GM12874 (cell line): ENCODE data around the gene DDX47.
A peak's percentile ranks its signal among the peaks of the same experiment; 100 is the strongest.

Experiments
- CTCF ChIP-seq: IDR thresholded peaks from 2 replicates; pipeline ENCODE4 v1.5.1; 2011; ENCODE audit warnings: low read depth, mild to moderate bottlenecking, control low read depth, low read length, moderate library complexity; ENCODE audit not compliant: insufficient read depth

The DDX47 gene

GRCh38 chr12:12813120-12814101 lies at the start of gene DDX47:
DDX47 (plus strand) TSS chr12:12813346; CDS start chr12:12813368, 22 bp downstream.
- peak; percentile 97 for TF ChIP-seq CTCF

DNA sequence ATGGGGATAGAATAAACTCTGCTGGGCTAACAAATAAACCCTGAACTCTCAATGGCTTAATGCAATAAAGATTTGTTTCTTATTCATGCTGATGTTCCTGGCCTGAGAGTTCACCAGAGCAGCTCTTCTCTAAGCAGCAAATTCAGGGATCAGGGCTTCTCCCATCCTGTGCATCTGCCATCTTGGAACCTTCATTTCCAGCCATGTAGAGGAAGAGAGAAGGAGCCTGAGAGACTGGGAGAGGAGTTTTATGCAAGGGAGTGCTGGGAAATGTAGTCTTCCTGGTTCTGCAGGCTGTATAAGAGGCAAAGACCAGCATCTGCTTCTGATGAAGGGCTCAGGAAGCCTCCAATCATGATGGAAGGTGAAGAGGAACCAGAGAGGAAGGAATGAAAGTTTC lies 48.3 kb upstream of the DDX47 start:
- TF ChIP-seq CTCF, result no peak

- TF ChIP-seq CTCF, result no peak
These were observed 42.9 kb upstream of the DDX47 start for GRCh38 chr12:12770262-12770661.

- no peak for TF ChIP-seq CTCF
These were observed 38.4 kb upstream of the DDX47 start for GRCh38 chr12:12774791-12775190.

DNA sequence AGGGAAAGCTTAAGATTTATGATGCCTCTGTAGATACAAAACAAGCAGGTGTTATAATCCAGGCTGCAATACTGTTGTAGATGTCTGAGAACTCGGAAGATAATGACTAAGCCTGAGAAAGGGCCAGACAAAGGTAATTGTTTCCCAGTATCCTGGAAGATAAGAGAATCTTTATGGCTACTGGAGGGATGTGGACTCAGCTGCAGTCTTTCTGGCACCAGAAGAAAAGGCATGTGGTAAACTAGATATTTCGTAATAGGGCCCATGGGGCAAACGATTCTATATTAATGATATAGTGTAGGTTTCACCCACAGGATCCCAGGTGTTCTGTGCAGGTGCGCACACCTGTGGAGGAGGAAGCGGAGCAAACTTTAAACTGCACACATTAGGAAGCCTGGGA lies 36.9 kb upstream of the DDX47 start:
- no peak for TF ChIP-seq CTCF

- TF ChIP-seq CTCF, result no peak
These were observed 36.1 kb upstream of the DDX47 start for GRCh38 chr12:12777092-12777491.

DNA sequence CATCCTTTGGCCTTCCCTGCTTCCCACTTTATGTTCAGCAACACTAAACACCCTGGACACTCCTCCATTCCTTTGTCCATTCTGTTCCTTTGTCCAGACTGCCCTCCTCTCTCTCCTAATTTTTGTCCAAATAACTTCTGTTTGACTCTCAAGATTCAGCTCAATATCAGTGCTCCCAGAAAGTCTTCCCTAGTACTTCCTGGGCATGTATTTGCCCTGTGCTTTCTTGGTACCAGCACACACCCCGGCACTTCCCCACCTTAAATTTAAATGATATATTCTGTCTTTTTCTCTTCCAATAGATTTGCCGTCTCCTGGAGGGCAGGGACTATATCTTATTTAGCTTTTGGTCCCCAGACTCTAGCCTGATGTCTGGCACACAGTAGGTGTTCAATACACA lies 34.1 kb upstream of the DDX47 start:
- no peak for TF ChIP-seq CTCF
